Caco-2 (cell line): Measurements from ENCODE around the gene RAB35. TPM values are rescaled to one million over a fixed set of nuclear protein-coding genes. Genes with fewer than 3 reads are reported as not detected.
A peak's percentile ranks its signal among the peaks of the same experiment; 100 is the strongest.

Source experiments
- BruUV-seq: library from RNA; stranded (reverse); fragments of 400-500 nt; replicated peaks from 2 replicates; lab custom pipeline; 2021; lab: Mats Ljungman, UMichigan
- CTCF ChIA-PET: fragments of 300-600 bp; sonication (Branson Sonifier 250); formaldehyde crosslinking; loops from one replicate; lab custom pipeline; 2022; ENCODE audit warnings: antibody characterized with exemption; lab: Charles Lee
- POLR2A ChIA-PET: fragments of 300-600 bp; sonication (Branson Sonifier 250); formaldehyde crosslinking; loops from one replicate; lab custom pipeline; 2022; ENCODE audit warnings: antibody characterized with exemption; lab: Charles Lee
- DNase-seq, 2 experiments: peaks; one replicate each; pipeline versions ENCODE4 v3.0.0 to v3.0.0-alpha.2; 2020 to 2022
- H3K27me3 ChIP-seq: replicated peaks from 2 replicates; pipeline ENCODE4 v1.6.0; 2011; ENCODE audit warnings: low read length; ENCODE audit not compliant: control insufficient read depth, insufficient read depth
- H3K36me3 ChIP-seq: 2 replicates; pipeline ENCODE4 v1.5.1; 2011; ENCODE audit warnings: low read length; ENCODE audit not compliant: control insufficient read depth, insufficient read depth
- H3K4me1 ChIP-seq: fragments of 250-450 bp; sonication (Bioruptor Pico); 2 replicates; pipeline ENCODE4 v1.5.1; 2020; ENCODE audit warnings: mild to moderate bottlenecking
- H3K4me3 ChIP-seq: 2 replicates; pipeline ENCODE4 v1.5.1; 2011; ENCODE audit warnings: low read depth, mild to moderate bottlenecking, control low read depth, low read length
- H3K9me3 ChIP-seq: fragments of 250-450 bp; sonication (Bioruptor Pico); 2 replicates; pipeline ENCODE4 v1.5.1; 2020; ENCODE audit warnings: mild to moderate bottlenecking, moderate library complexity
- H3K27ac Mint-ChIP-seq: one replicate; pipeline ENCODE4 v1.8.0; 2022; ENCODE audit warnings: mixed read lengths; ENCODE audit not compliant: unreplicated experiment
- H3K27me3 Mint-ChIP-seq: one replicate; pipeline ENCODE4 v1.8.0; 2022; ENCODE audit warnings: mixed read lengths; ENCODE audit not compliant: insufficient read depth, unreplicated experiment
- H3K36me3 Mint-ChIP-seq: one replicate; pipeline ENCODE4 v1.8.0; 2022; ENCODE audit warnings: mild to moderate bottlenecking, mixed read lengths; ENCODE audit not compliant: insufficient read depth, unreplicated experiment
- H3K4me1 Mint-ChIP-seq: one replicate; pipeline ENCODE4 v1.8.0; 2022; ENCODE audit warnings: low read depth, mixed read lengths; ENCODE audit not compliant: unreplicated experiment
- H3K4me3 Mint-ChIP-seq: one replicate; pipeline ENCODE4 v1.8.0; 2022; ENCODE audit warnings: mild to moderate bottlenecking, moderate library complexity, mixed read lengths; ENCODE audit not compliant: unreplicated experiment
- H3K9me3 Mint-ChIP-seq: one replicate; pipeline ENCODE4 v1.8.0; 2022; ENCODE audit warnings: mixed read lengths; ENCODE audit not compliant: unreplicated experiment
- CTCF ChIP-seq, 2 experiments: fragments of 200-600 bp in 1 of 2; IDR thresholded peaks; 1 replicate in 1 of 2; 2 replicates in 1 of 2; pipeline versions ENCODE4 v1.5.1 to v1.8.0; 2011 to 2022; ENCODE audit warnings: antibody characterized with exemption in 1 of 2, control low read depth in 1 of 2, inconsistent platforms in 1 of 2, low read depth in 1 of 2, low read length in 1 of 2, mild to moderate bottlenecking in 1 of 2, moderate library complexity in 1 of 2; ENCODE audit not compliant: insufficient read depth in 1 of 2, severe bottlenecking in 1 of 2, unreplicated experiment in 1 of 2
- intact Hi-C: fragments of 100-400 bp; cut with micrococcal nuclease; formaldehyde crosslinking; loops from one replicate; pipeline ENCODE4 v1.10.0; 2022; ENCODE audit not compliant: unreplicated experiment
- total RNA-seq: library from RNA; stranded (reverse); gene quantifications from 2 replicates; pipeline ENCODE4 v1.2.3, GENCODE V29; 2022

The RAB35 gene
- total RNA-seq, 1 experiment from 2014 or later: 72.0 TPM

GRCh38 chr12:120110550-120111501 lies 5.7 kb downstream of the RAB35 start:
- peaks cover 15% of the 10 kb centered on the region for H3K4me1 Mint-ChIP-seq
- no peaks in the 10 kb centered on the region for H3K9me3 Mint-ChIP-seq
- peak overlapping the region; percentile 8 for H3K27ac Mint-ChIP-seq
- intact Hi-C loops: no loop called here
- H3K27me3 ChIP-seq: no peaks in the 10 kb centered on the region
- H3K4me1 ChIP-seq: peaks cover 17% of the 10 kb centered on the region
- POLR2A ChIA-PET: interaction anchor here (0.6 kb wide), 1 partner anchor 214 kb away, joined by 4 read pairs; no protein-coding TSS in a partner anchor
- H3K4me3 Mint-ChIP-seq: no peak overlapping the region
- H3K36me3 ChIP-seq: peaks cover 2% of the 10 kb centered on the region
- no TSS peak for BruUV-seq
- H3K36me3 Mint-ChIP-seq: peaks cover 73% of the 10 kb centered on the region
- H3K27me3 Mint-ChIP-seq: no peaks in the 10 kb centered on the region
- DNase-seq: no peak
- no peaks in the 10 kb centered on the region for H3K9me3 ChIP-seq
- no peak for TF ChIP-seq CTCF (IDR thresholded peaks at IDR 0.05; ENCODE audit: insufficient read depth in 1 of 2, low read depth in 1 of 2, low read length in 1 of 2, severe bottlenecking in 1 of 2, unreplicated experiment in 1 of 2)
- no peak overlapping the region for H3K4me3 ChIP-seq
- CTCF ChIA-PET: no interaction called here

GRCh38 chr12:120109570-120110267 lies 6.8 kb downstream of the RAB35 start:
- DNase-seq: no peak
- H3K4me3 ChIP-seq: no peak overlapping the region
- no peaks in the 10 kb centered on the region for H3K27me3 ChIP-seq
- Mint-ChIP-seq H3K4me1 (peaks cover 13% of the 10 kb centered on the region), H3K27me3 (no peaks in the 10 kb centered on the region), H3K36me3 (peaks cover 73% of the 10 kb centered on the region), H3K27ac (peak overlapping the region; percentile 23), H3K9me3 (no peaks in the 10 kb centered on the region), H3K4me3 (no peak overlapping the region)
- peaks cover 17% of the 10 kb centered on the region for H3K4me1 ChIP-seq
- H3K36me3 ChIP-seq: peaks cover 2% of the 10 kb centered on the region
- POLR2A ChIA-PET: no interaction called here
- CTCF ChIA-PET: no interaction called here
- H3K9me3 ChIP-seq: no peaks in the 10 kb centered on the region
- BruUV-seq: no TSS peak
- TF ChIP-seq CTCF (IDR thresholded peaks at IDR 0.05; ENCODE audit: insufficient read depth in 1 of 2, low read depth in 1 of 2, low read length in 1 of 2, severe bottlenecking in 1 of 2, unreplicated experiment in 1 of 2): no peak
- intact Hi-C loops: no loop called here

GRCh38 chr12:120106151-120106550 lies 10.4 kb downstream of the RAB35 start:
- H3K4me1 Mint-ChIP-seq: peaks cover 21% of the 10 kb centered on the region
- CTCF ChIA-PET: no interaction called here

More at GRCh38 chr12:120106151-120106550, 10.4 kb downstream of the RAB35 start:
- BruUV-seq: no TSS peak
- peaks cover 29% of the 10 kb centered on the region for H3K4me1 ChIP-seq
- H3K4me3 Mint-ChIP-seq: no peak overlapping the region
- H3K27ac Mint-ChIP-seq: peak overlapping the region; percentile 97
- no peaks in the 10 kb centered on the region for H3K9me3 Mint-ChIP-seq
- TF ChIP-seq CTCF (IDR thresholded peaks at IDR 0.05; ENCODE audit: insufficient read depth in 1 of 2, low read depth in 1 of 2, low read length in 1 of 2, severe bottlenecking in 1 of 2, unreplicated experiment in 1 of 2): no peak
- H3K27me3 Mint-ChIP-seq: no peaks in the 10 kb centered on the region
- intact Hi-C loops: no loop called here
- H3K4me3 ChIP-seq: no peak overlapping the region
- peaks cover 3% of the 10 kb centered on the region; the same call in 1 of the 2 replicates for H3K36me3 ChIP-seq
- no peaks in the 10 kb centered on the region for H3K9me3 ChIP-seq
- peaks cover 65% of the 10 kb centered on the region for H3K36me3 Mint-ChIP-seq
- DNase-seq: no peak
- POLR2A ChIA-PET: no interaction called here
- no peaks in the 10 kb centered on the region for H3K27me3 ChIP-seq
